CD4-positive, alpha-beta T cell (primary cell): ENCODE results near the gene MYBPC3. TPM values are rescaled to one million over a fixed set of nuclear protein-coding genes. Genes with fewer than 3 reads are reported as not detected.

Experiments
- ATAC-seq: fragments of 200-7000 bp; cut with Tn5 transposase; one replicate; pipeline ENCODE4 v1.10.0; 2022; ENCODE audit warnings: mild to moderate bottlenecking; ENCODE audit not compliant: poor library complexity
- CTCF ChIA-PET: fragments of 350-600 bp; sonication (Branson Sonifier 250); formaldehyde crosslinking; loops from one replicate; lab custom pipeline; 2021; ENCODE audit warnings: antibody characterized with exemption, inconsistent platforms; lab: Charles Lee
- POLR2A ChIA-PET: fragments of 350-600 bp; sonication (Branson Sonifier 250); formaldehyde crosslinking; loops from one replicate; lab custom pipeline; 2021; ENCODE audit warnings: antibody characterized with exemption, inconsistent platforms; lab: Charles Lee
- DNase-seq, 14 experiments: peaks; one replicate each; pipeline ENCODE4 v3.0.0-alpha.2; 2013 to 2020; ENCODE audit warnings: mixed read lengths in 2 of 14
- H3K27ac ChIP-seq, 2 donors: one replicate each; pipeline versions ENCODE4 v1.5.1 to v1.7.0; 2013; ENCODE audit warnings: low read length in 2 of 2, low read depth in 1 of 2, mild to moderate bottlenecking in 1 of 2
- H3K27me3 ChIP-seq, 2 experiments: 1 replicate in 1 of 2; 2 replicates in 1 of 2; pipeline versions ENCODE4 v1.6.1 to v1.7.0; 2013; ENCODE audit warnings: low read length in 2 of 2, control low read depth in 1 of 2, mild to moderate bottlenecking in 1 of 2, moderate library complexity in 1 of 2; ENCODE audit not compliant: insufficient read depth in 2 of 2, control insufficient read depth in 1 of 2
- H3K36me3 ChIP-seq: one replicate; pipeline ENCODE4 v1.6.1; 2013; ENCODE audit warnings: low read length, control low read depth; ENCODE audit not compliant: insufficient read depth
- H3K4me1 ChIP-seq: one replicate; pipeline ENCODE4 v1.6.1; 2013; ENCODE audit warnings: low read length, control low read depth; ENCODE audit not compliant: insufficient read depth
- H3K4me3 ChIP-seq: one replicate; pipeline ENCODE4 v1.5.1; 2013; ENCODE audit warnings: mild to moderate bottlenecking, low read length, moderate library complexity
- H3K9me3 ChIP-seq, 2 experiments: 1 replicate in 1 of 2; 2 replicates in 1 of 2; pipeline versions ENCODE4 v1.6.1 to v1.7.0; 2013; ENCODE audit warnings: low read length in 2 of 2, mild to moderate bottlenecking in 2 of 2, control low read depth in 1 of 2, moderate library complexity in 1 of 2; ENCODE audit not compliant: control insufficient read depth in 1 of 2, insufficient read depth in 1 of 2
- H3K27ac Mint-ChIP-seq: one replicate; pipeline ENCODE4 v1.8.0; 2020; ENCODE audit warnings: mixed read lengths
- H3K27me3 Mint-ChIP-seq: one replicate; pipeline ENCODE4 v1.8.0; 2021; ENCODE audit warnings: mixed read lengths
- H3K36me3 Mint-ChIP-seq: one replicate; pipeline ENCODE4 v1.8.0; 2021; ENCODE audit warnings: low read depth, mixed read lengths
- H3K4me1 Mint-ChIP-seq: one replicate; pipeline ENCODE4 v1.8.0; 2021; ENCODE audit warnings: low read depth, mixed read lengths
- H3K4me3 Mint-ChIP-seq: one replicate; pipeline ENCODE4 v1.8.0; 2020; ENCODE audit warnings: mild to moderate bottlenecking, mixed read lengths
- H3K9me3 Mint-ChIP-seq: one replicate; pipeline ENCODE4 v1.8.0; 2020; ENCODE audit warnings: mixed read lengths
- intact Hi-C, 2 experiments: fragments of 100-400 bp; cut with DNase I in 1 of 2; cut with micrococcal nuclease in 1 of 2; formaldehyde crosslinking; loops; one replicate each; pipeline versions ENCODE4 v1.15.1 to v1.9.0; 2023 to 2025; cut with DNase I, micrococcal nuclease
- total RNA-seq, 174 experiments: library from RNA in 2 of 174; stranded (reverse) in 2 of 174; gene quantifications; one replicate each; pipeline ENCODE4 v1.2.3 and lab custom pipeline; 2021 to 2026
- TF ChIP-seq, protein P1 (sequence below): fragments of 200-600 bp; IDR thresholded peaks from one replicate; pipeline ENCODE4 v1.8.0; 2022; ENCODE audit warnings: antibody characterized with exemption, mild to moderate bottlenecking

The MYBPC3 gene
- total RNA-seq, 2 experiments from 2014 or later = not detected

DNA sequence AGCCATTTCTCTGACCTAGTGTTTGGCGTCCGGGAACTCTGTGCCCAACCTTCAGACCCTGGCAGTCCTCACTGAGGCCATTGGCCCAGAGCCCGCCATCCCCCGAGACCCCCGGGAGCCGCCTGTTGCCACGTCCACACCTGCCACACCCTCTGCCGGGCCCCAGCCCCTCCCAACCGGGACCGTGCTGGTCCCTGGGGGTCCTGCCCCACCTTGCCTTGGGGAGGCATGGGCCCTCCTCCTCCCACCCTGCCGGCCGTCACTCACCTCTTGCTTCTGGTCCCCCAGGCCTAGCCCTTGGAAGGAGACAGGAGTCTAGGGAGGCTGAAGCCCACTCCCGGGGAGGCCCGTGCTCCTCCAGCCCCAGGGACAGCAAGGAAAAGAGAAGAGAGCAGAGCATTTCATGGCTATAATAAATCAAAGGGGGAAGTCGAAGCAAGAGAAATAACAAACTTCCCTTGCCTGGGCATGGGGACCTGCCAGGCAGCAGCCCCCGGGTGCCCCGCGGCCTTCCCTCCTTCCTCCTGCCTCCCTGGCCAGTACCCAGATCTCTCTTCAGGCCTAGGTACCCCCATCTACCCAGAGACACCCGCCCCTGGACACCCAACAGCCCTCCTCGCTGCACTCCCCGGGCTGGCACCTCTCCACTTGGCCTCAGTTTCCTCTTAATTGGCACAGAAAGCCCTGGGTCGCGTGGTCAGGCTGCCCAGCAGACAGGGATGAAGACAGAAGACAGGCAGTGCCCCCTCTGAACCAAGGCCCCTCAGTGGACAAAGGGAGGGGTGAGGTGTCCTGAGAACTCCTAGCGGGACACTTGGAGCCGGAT, 42.9 kb upstream of the MYBPC3 start:
- ATAC-seq (no peak), DNase-seq (peak in 2 of 14 experiments; percentile 4 to 15)
- Histone ChIP-seq H3K4me1 (peaks cover 69% of the 10 kb centered on the region), H3K9me3 (no peaks in the 10 kb centered on the region), H3K4me3 (peak overlapping the region; percentile 51), H3K27me3 (no peaks in the 10 kb centered on the region), H3K27ac (peak overlapping the region; percentile 83 to 93), H3K36me3 (peaks cover 2% of the 10 kb centered on the region)
- Mint-ChIP-seq H3K27me3 (no peaks in the 10 kb centered on the region), H3K27ac (peak overlapping the region; percentile 94), H3K4me3 (peak overlapping the region; percentile 73), H3K4me1 (peaks cover 51% of the 10 kb centered on the region), H3K36me3 (no peaks in the 10 kb centered on the region), H3K9me3 (no peaks in the 10 kb centered on the region)
- TF ChIP-seq, protein P1, sequence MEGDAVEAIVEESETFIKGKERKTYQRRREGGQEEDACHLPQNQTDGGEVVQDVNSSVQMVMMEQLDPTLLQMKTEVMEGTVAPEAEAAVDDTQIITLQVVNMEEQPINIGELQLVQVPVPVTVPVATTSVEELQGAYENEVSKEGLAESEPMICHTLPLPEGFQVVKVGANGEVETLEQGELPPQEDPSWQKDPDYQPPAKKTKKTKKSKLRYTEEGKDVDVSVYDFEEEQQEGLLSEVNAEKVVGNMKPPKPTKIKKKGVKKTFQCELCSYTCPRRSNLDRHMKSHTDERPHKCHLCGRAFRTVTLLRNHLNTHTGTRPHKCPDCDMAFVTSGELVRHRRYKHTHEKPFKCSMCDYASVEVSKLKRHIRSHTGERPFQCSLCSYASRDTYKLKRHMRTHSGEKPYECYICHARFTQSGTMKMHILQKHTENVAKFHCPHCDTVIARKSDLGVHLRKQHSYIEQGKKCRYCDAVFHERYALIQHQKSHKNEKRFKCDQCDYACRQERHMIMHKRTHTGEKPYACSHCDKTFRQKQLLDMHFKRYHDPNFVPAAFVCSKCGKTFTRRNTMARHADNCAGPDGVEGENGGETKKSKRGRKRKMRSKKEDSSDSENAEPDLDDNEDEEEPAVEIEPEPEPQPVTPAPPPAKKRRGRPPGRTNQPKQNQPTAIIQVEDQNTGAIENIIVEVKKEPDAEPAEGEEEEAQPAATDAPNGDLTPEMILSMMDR = no peak
- ChIA-PET POLR2A (interaction anchor here (1.1 to 1.5 kb wide), 6 partner anchors 8 to 453 kb away, joined by 3 to 8 read pairs (median 4); partner anchors contain the start of genes NUP160, SLC39A13 and SPI1), CTCF (interaction anchor here (3.1 kb wide), 1 partner anchor 21 kb away, joined by 12 read pairs; no protein-coding TSS in a partner anchor)
- intact Hi-C loops = loop anchor here in 1 of 2 experiments (2.0 kb wide), 1 partner anchor 21 kb away; no protein-coding TSS in a partner anchor

GRCh38 chr11:47394322-47395222, 42.1 kb upstream of the MYBPC3 start:
- H3K4me3 ChIP-seq = peak overlapping the region; percentile 51
- DNase-seq = peak; percentile 28 to 81 (median 66)
- peak; percentile 80 for ATAC-seq
- peaks cover 70% of the 10 kb centered on the region for H3K4me1 ChIP-seq
- Mint-ChIP-seq H3K36me3 (no peaks in the 10 kb centered on the region), H3K4me3 (peak overlapping the region; percentile 65), H3K4me1 (peaks cover 55% of the 10 kb centered on the region), H3K9me3 (no peaks in the 10 kb centered on the region), H3K27ac (peak overlapping the region; percentile 94), H3K27me3 (no peaks in the 10 kb centered on the region)
- ChIA-PET POLR2A (interaction anchor here (0.7 to 1.5 kb wide), 9 partner anchors 9 to 454 kb away, joined by 3 to 8 read pairs (median 3); partner anchors contain the start of genes DDB2, NUP160, SLC39A13 and SPI1), CTCF (interaction anchor here (2.4 to 3.1 kb wide), 2 partner anchors 17 to 20 kb away, joined by 10 to 12 read pairs; no protein-coding TSS in a partner anchor)
- intact Hi-C loops = loop anchor here in 1 of 2 experiments (2.0 kb wide), 1 partner anchor 20 kb away; no protein-coding TSS in a partner anchor
- H3K27me3 ChIP-seq = no peaks in the 10 kb centered on the region
- no peaks in the 10 kb centered on the region for H3K9me3 ChIP-seq
- H3K27ac ChIP-seq = peak overlapping the region; percentile 83 to 93
- H3K36me3 ChIP-seq = peaks cover 2% of the 10 kb centered on the region
- TF ChIP-seq, protein P1 = no peak

DNA sequence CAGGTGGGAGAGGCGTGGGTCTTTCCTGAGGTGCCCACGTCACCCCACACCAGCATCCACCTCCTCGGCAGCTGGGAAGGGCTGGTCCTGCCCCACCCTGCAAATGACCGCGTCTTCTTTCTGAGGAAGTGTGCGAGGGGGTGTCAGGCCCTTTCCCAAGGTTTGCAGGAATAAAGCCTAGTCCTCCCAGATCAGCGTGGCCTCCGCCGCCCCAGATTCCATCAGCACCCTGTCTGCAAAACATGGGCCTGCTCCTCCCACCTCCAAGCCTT, 41.5 kb upstream of the MYBPC3 start:
- CTCF ChIA-PET = interaction anchor here (2.4 to 3.1 kb wide), 2 partner anchors 18 to 19 kb away, joined by 10 to 12 read pairs; no protein-coding TSS in a partner anchor
- H3K27ac Mint-ChIP-seq = peak overlapping the region; percentile 94
- H3K27me3 ChIP-seq = no peaks in the 10 kb centered on the region
- H3K4me1 ChIP-seq = peaks cover 72% of the 10 kb centered on the region
- H3K4me1 Mint-ChIP-seq = peaks cover 59% of the 10 kb centered on the region
- intact Hi-C loops = loop anchor here in 1 of 2 experiments (2.0 kb wide), 1 partner anchor 19 kb away; no protein-coding TSS in a partner anchor
- POLR2A ChIA-PET = interaction anchor here (0.7 to 1.5 kb wide), 7 partner anchors 14 to 179 kb away, joined by 3 to 6 read pairs (median 3); partner anchors contain the start of genes DDB2 and SLC39A13
- TF ChIP-seq, protein P1 = no peak
- H3K36me3 ChIP-seq = peaks cover 2% of the 10 kb centered on the region
- peak overlapping the region; percentile 83 to 93 for H3K27ac ChIP-seq
- no peaks in the 10 kb centered on the region for H3K36me3 Mint-ChIP-seq
- H3K9me3 ChIP-seq = no peaks in the 10 kb centered on the region
- H3K9me3 Mint-ChIP-seq = no peaks in the 10 kb centered on the region
- H3K4me3 Mint-ChIP-seq = no peak overlapping the region
- DNase-seq (peak in 1 of 14 experiments; percentile 19), ATAC-seq (no peak)
- H3K27me3 Mint-ChIP-seq = no peaks in the 10 kb centered on the region
- peak overlapping the region; percentile 51 for H3K4me3 ChIP-seq
